ENCODE data around the gene GTF2F2.
A peak's percentile ranks its signal among the peaks of the same experiment; 100 is the strongest.

The GTF2F2 gene

DNA sequence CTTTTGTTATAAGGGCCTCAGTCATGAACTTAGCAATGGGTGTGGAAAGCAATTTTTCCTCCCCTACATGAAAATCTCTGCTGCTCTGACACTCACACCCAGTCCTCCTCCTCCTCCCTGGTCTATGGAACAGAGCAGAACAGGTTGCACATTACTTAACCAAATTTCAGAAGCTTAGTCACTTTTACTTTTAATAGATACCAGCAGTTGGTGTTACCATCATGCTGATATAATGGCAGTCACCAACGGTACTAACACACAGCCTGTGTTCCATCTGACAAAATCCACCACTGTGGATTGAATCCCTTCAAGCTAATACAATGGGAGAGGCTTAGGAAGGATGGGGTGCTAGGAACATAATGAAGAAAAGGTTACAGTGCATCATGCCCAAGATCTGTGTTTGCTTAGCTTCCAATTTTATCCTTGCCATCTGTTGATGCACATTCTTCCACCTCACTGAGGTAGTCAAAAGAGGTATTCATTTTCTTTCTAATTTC is 210.9 kb downstream of the GTF2F2 start:
- no peak for TF ChIP-seq CTCF (IDR thresholded peaks at IDR 0.05; ENCODE audit: low read depth, low read length)
- in situ Hi-C loops (cut with HindIII; ENCODE audit: low sequenced_read_pairs) = no loop called here
- DNase-seq (ENCODE audit: low read depth, low spot score) = no peak
- no peak overlapping the region for H3K4me3 ChIP-seq (ENCODE audit: low read depth, low read length)

- DNase-seq (ENCODE audit: low read depth, low spot score) = no peak
- TF ChIP-seq CTCF (IDR thresholded peaks at IDR 0.05; ENCODE audit: low read depth, low read length) = no peak
- in situ Hi-C loops (cut with HindIII; ENCODE audit: low sequenced_read_pairs) = no loop called here
- no peak overlapping the region for H3K4me3 ChIP-seq (ENCODE audit: low read depth, low read length)
These were observed 211.4 kb downstream of the GTF2F2 start for GRCh38 chr13:45331692-45332035.

- in situ Hi-C loops (cut with HindIII; ENCODE audit: low sequenced_read_pairs) = no loop called here
- H3K4me3 ChIP-seq (ENCODE audit: low read depth, low read length) = no peak overlapping the region
- peak; percentile 88 for DNase-seq (ENCODE audit: low read depth, low spot score)
- TF ChIP-seq CTCF (IDR thresholded peaks at IDR 0.05; ENCODE audit: low read depth, low read length) = no peak
These were observed 211.9 kb downstream of the GTF2F2 start for GRCh38 chr13:45332036-45332830.

GRCh38 chr13:45332831-45333219 is 212.5 kb downstream of the GTF2F2 start:
- no peak overlapping the region for H3K4me3 ChIP-seq (ENCODE audit: low read depth, low read length)
- TF ChIP-seq CTCF (IDR thresholded peaks at IDR 0.05; ENCODE audit: low read depth, low read length) = no peak
- in situ Hi-C loops (cut with HindIII; ENCODE audit: low sequenced_read_pairs) = no loop called here
- no peak for DNase-seq (ENCODE audit: low read depth, low spot score)

GRCh38 chr13:45333251-45333976 is 213.1 kb downstream of the GTF2F2 start:
- TF ChIP-seq CTCF (IDR thresholded peaks at IDR 0.05; ENCODE audit: low read depth, low read length) = no peak
- no peak for DNase-seq (ENCODE audit: low read depth, low spot score)
- H3K4me3 ChIP-seq (ENCODE audit: low read depth, low read length) = no peak overlapping the region
- in situ Hi-C loops (cut with HindIII; ENCODE audit: low sequenced_read_pairs) = no loop called here
